Right renal pelvis (tissue), 4 donors: Measurements from ENCODE around the gene FRY. TPM values are rescaled to one million over a fixed set of nuclear protein-coding genes. Genes with fewer than 3 reads are reported as not detected.
A peak's percentile ranks its signal among the peaks of the same experiment; 100 is the strongest.

ENCODE experiments used
- DNase-seq, 4 donors: peaks; one replicate each; pipeline ENCODE4 v3.0.0-alpha.2; 2013; ENCODE audit warnings: low read depth in 4 of 4, low spot score in 3 of 4, missing footprints in 1 of 4
- polyA plus RNA-seq, 4 donors: library from polyadenylated mRNA; unstranded; fragments of 120-200 nt; gene quantifications; one replicate each; pipeline ENCODE4 v1.2.1, GENCODE V29; 2013; ENCODE audit not compliant: insufficient read length in 4 of 4

The FRY gene
- polyA plus RNA-seq, 4 donors: 43.5 to 61.3 (median 46.2) TPM

GRCh38 chr13:32016119-32016518 is 15.5 kb upstream of the FRY start:
- DNase-seq: no peak

GRCh38 chr13:32016631-32017030 is 14.9 kb upstream of the FRY start:
- DNase-seq: no peak

- DNase-seq: no peak
These were observed 14.1 kb upstream of the FRY start for GRCh38 chr13:32017474-32017873.

- peak; percentile 54 to 75 (median 69) for DNase-seq
These were observed 11.9 kb upstream of the FRY start for GRCh38 chr13:32019612-32020233.

GRCh38 chr13:32021785-32022184 is 9.8 kb upstream of the FRY start:
- DNase-seq: no peak

- no peak for DNase-seq
These were observed 9.3 kb upstream of the FRY start for GRCh38 chr13:32022311-32022710.

GRCh38 chr13:32023096-32023495 is 8.5 kb upstream of the FRY start:
- DNase-seq: no peak

- no peak for DNase-seq
These were observed 7.9 kb upstream of the FRY start for GRCh38 chr13:32023698-32024097.

- no peak for DNase-seq
These were observed 6.8 kb upstream of the FRY start for GRCh38 chr13:32024750-32025149.

- no peak for DNase-seq
These were observed 5.8 kb upstream of the FRY start for GRCh38 chr13:32025730-32026129.

- DNase-seq: no peak
These were observed 5.0 kb upstream of the FRY start for GRCh38 chr13:32026623-32027022.

GRCh38 chr13:32028711-32029110 is 2.9 kb upstream of the FRY start:
- DNase-seq: no peak

GRCh38 chr13:32029684-32030083 is 1.9 kb upstream of the FRY start:
- no peak for DNase-seq

GRCh38 chr13:32031815-32032370 is 319 bp downstream of the FRY start:
- no peak for DNase-seq

- no peak for DNase-seq
These were observed 1.2 kb downstream of the FRY start for GRCh38 chr13:32032759-32033158.

GRCh38 chr13:32033744-32034143 is 2.2 kb downstream of the FRY start:
- no peak for DNase-seq

- no peak for DNase-seq
These were observed 4.1 kb downstream of the FRY start for GRCh38 chr13:32035716-32036115.

GRCh38 chr13:32036126-32036695 is 4.6 kb downstream of the FRY start:
- no peak for DNase-seq

- DNase-seq: no peak
These were observed 5.2 kb downstream of the FRY start for GRCh38 chr13:32036757-32037156.

- no peak for DNase-seq
These were observed 5.9 kb downstream of the FRY start for GRCh38 chr13:32037471-32037870.

GRCh38 chr13:32038343-32038742 is 6.8 kb downstream of the FRY start:
- no peak for DNase-seq

GRCh38 chr13:32039056-32039455 is 7.5 kb downstream of the FRY start:
- DNase-seq: no peak
